HUES48 (cell line): Measurements from ENCODE around the gene AR.

Source experiments
- H3K27ac ChIP-seq: one replicate; pipeline ENCODE4 v1.7.0; 2013; ENCODE audit warnings: low read depth, low read length, inconsistent platforms
- H3K27me3 ChIP-seq: 2 replicates; pipeline ENCODE4 v1.6.1; 2013; ENCODE audit warnings: mild to moderate bottlenecking, low read length; ENCODE audit not compliant: control insufficient read depth, insufficient read depth
- H3K36me3 ChIP-seq: 2 replicates; pipeline ENCODE4 v1.6.1; 2013; ENCODE audit warnings: low read length; ENCODE audit not compliant: control insufficient read depth, insufficient read depth
- H3K4me1 ChIP-seq: 2 replicates; pipeline ENCODE4 v1.6.1; 2013; ENCODE audit warnings: mild to moderate bottlenecking, low read length; ENCODE audit not compliant: control insufficient read depth, insufficient read depth
- H3K4me3 ChIP-seq: 2 replicates; pipeline ENCODE4 v1.5.1; 2013; ENCODE audit warnings: mild to moderate bottlenecking, low read depth, low read length
- H3K9ac ChIP-seq: 2 replicates; pipeline ENCODE4 v1.6.1; 2013; ENCODE audit warnings: mild to moderate bottlenecking, low read depth, low read length, moderate library complexity
- H3K9me3 ChIP-seq: 2 replicates; pipeline ENCODE4 v1.6.1; 2013; ENCODE audit warnings: low read length; ENCODE audit not compliant: control insufficient read depth, insufficient read depth

Gene AR

GRCh38 chrX:67725471-67725870 lies 181.7 kb downstream of the AR start:
- Histone ChIP-seq H3K9me3 (peaks cover 58% of the 10 kb centered on the region), H3K4me3 (no peak overlapping the region), H3K27me3 (no peaks in the 10 kb centered on the region), H3K9ac (no peak overlapping the region), H3K4me1 (no peaks in the 10 kb centered on the region), H3K36me3 (peaks cover 14% of the 10 kb centered on the region), H3K27ac (no peak overlapping the region)

DNA sequence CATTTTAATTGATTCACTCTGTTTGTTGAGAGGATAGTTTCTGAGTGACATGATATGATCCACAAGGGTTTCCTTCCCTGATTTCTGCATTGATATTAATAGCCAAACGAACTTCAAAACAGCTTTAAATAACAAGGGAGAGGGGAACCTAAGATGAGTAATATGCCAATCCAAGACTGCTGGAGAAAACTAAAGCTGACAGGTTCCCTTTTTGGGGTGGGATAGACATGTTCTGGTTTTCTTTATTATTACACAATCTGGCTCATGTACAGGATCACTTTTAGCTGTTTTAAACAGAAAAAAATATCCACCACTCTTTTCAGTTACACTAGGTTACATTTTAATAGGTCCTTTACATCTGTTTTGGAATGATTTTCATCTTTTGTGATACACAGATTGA lies 182.2 kb downstream of the AR start:
- Histone ChIP-seq H3K27ac (no peak overlapping the region), H3K4me1 (no peaks in the 10 kb centered on the region), H3K9me3 (peaks cover 57% of the 10 kb centered on the region), H3K36me3 (peaks cover 8% of the 10 kb centered on the region; the same call in 1 of the 2 replicates), H3K9ac (no peak overlapping the region), H3K27me3 (no peaks in the 10 kb centered on the region), H3K4me3 (no peak overlapping the region)

- H3K4me1 ChIP-seq: no peaks in the 10 kb centered on the region
Observed at GRCh38 chrX:67727576-67727975, 183.8 kb downstream of the AR start.

DNA sequence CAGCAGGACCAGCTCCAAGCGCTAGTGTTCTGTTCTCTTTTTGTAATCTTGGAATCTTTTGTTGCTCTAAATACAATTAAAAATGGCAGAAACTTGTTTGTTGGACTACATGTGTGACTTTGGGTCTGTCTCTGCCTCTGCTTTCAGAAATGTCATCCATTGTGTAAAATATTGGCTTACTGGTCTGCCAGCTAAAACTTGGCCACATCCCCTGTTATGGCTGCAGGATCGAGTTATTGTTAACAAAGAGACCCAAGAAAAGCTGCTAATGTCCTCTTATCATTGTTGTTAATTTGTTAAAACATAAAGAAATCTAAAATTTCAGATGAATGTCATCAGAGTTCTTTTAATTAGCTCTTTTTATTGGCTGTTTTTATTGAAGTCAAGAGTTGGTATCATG lies 186.5 kb downstream of the AR start:
- Histone ChIP-seq H3K27ac (no peak overlapping the region), H3K4me3 (no peak overlapping the region), H3K27me3 (no peaks in the 10 kb centered on the region), H3K9me3 (peaks cover 62% of the 10 kb centered on the region), H3K4me1 (no peaks in the 10 kb centered on the region), H3K36me3 (0 out of 2 replicates have a peak, but pooled peaks cover 3% of the 10 kb centered on the region), H3K9ac (no peak overlapping the region)

More at GRCh38 chrX:67727576-67727975, 183.8 kb downstream of the AR start:
- no peak overlapping the region for H3K4me3 ChIP-seq
- no peak overlapping the region for H3K27ac ChIP-seq
- no peaks in the 10 kb centered on the region for H3K27me3 ChIP-seq
- no peak overlapping the region for H3K9ac ChIP-seq
- peaks cover 63% of the 10 kb centered on the region for H3K9me3 ChIP-seq
- peaks cover 7% of the 10 kb centered on the region; the same call in 1 of the 2 replicates for H3K36me3 ChIP-seq

DNA sequence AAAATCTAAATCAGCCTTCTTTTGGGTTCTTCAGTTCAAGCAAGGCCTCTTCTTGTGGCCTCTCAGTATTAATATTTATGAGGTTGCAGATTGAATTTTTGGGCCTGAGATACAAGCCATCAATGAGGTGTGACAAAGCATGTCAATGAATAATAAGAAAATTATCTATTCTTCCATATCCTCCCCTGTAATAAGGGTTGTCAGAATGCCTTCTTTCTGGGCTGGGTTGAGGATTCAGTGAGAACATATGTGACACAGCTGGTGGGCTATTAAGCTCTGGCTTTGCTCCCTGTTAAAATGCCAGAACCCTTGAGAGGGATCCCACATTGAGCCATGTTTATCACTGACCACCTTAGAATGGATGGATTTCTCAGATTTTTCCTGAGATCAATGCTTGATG lies 187.2 kb downstream of the AR start:
- H3K4me3 ChIP-seq: no peak overlapping the region
- H3K4me1 ChIP-seq: no peaks in the 10 kb centered on the region
- no peak overlapping the region for H3K27ac ChIP-seq
- peaks cover 59% of the 10 kb centered on the region for H3K9me3 ChIP-seq
- H3K27me3 ChIP-seq: no peaks in the 10 kb centered on the region
- no peaks in the 10 kb centered on the region for H3K36me3 ChIP-seq
- no peak overlapping the region for H3K9ac ChIP-seq

DNA sequence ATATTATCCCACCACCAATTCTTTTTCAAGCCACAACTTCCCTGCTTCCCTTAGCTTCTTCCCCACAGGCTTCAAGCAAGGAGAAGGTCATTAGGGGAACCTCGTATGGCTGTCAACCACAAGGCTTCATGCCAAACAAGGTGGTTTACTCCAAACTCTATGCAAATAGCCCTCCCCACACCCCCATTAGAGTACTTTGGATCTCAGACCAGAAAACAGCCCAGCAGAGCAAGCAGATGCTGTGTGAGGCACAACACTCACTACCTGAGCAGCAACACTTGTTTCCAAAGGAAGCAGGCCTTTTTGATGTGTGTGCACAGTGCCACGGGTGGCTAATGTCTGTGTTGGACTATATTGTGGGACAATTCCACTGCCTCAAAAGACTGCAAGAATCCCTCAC lies 189.0 kb downstream of the AR start:
- Histone ChIP-seq H3K9ac (no peak overlapping the region), H3K4me3 (no peak overlapping the region), H3K27me3 (no peaks in the 10 kb centered on the region), H3K27ac (no peak overlapping the region), H3K4me1 (no peaks in the 10 kb centered on the region), H3K36me3 (no peaks in the 10 kb centered on the region), H3K9me3 (peaks cover 48% of the 10 kb centered on the region)

GRCh38 chrX:67734111-67734753 lies 190.4 kb downstream of the AR start:
- Histone ChIP-seq H3K27me3 (no peaks in the 10 kb centered on the region), H3K36me3 (no peaks in the 10 kb centered on the region), H3K4me3 (no peak overlapping the region), H3K9me3 (peaks cover 52% of the 10 kb centered on the region), H3K4me1 (no peaks in the 10 kb centered on the region), H3K27ac (no peak overlapping the region), H3K9ac (no peak overlapping the region)

DNA sequence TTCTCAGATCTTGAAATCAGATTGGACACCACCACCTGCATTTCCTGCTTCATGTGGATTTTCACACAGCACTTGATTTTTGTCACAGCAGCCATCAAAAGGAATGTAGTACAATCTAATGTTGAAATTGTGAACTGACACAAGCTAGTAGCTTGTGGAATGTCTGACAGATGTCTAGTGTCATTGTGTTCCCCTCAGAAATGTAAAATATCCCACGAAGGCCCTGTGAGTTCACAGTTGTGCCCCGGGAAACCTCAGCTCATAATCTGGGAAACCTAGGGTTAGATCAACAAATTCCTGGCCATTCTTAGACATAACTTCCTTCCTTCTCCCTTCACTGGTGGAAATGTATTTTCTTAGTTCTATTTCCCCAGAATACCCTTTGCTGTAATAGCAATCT lies 205.7 kb downstream of the AR start:
- Histone ChIP-seq H3K9ac (no peak overlapping the region), H3K27ac (no peak overlapping the region), H3K4me3 (no peak overlapping the region), H3K27me3 (no peaks in the 10 kb centered on the region), H3K9me3 (peaks cover 32% of the 10 kb centered on the region), H3K4me1 (no peaks in the 10 kb centered on the region), H3K36me3 (no peaks in the 10 kb centered on the region)

DNA sequence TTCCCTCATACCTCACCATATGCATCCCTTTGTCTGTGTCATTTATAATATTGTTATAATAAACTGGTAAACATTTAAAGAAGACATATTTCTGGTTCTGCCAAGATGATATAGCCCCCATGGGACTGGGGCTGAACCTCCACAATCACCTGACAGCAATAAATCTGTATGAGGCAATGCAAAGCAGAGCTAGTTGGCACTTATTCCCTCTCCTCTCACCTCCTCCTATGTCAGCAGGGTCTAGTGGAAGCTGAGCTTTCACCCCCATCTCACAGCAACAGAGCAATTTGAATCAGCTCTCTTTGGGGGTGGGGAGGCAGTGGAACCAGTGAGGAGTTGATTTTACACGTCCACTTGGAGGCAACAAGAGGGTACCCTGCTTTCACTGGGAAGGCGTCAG lies 206.9 kb downstream of the AR start:
- Histone ChIP-seq H3K4me1 (no peaks in the 10 kb centered on the region), H3K9me3 (peaks cover 31% of the 10 kb centered on the region), H3K36me3 (no peaks in the 10 kb centered on the region), H3K27ac (no peak overlapping the region), H3K27me3 (no peaks in the 10 kb centered on the region), H3K4me3 (no peak overlapping the region), H3K9ac (no peak overlapping the region)

DNA sequence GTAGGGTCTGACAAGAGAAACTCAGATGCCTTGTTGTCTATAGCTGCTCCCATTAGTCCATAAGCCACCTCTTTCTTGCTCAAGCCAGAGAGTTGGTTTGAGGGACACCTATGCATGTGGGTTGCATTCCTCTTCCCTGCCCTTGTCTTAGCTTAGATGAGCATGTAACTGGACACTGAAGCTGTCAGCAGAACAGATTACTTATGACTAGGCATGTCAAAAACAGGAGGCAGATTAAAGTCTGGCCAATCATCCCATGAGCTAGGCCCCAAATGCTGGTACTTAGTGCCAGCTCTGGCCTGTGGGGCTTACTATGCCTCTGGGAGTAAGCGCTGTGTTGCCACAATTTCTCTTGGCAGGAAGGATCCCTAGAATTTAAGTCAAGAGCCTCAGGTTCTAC lies 215.2 kb downstream of the AR start:
- Histone ChIP-seq H3K27ac (no peak overlapping the region), H3K36me3 (no peaks in the 10 kb centered on the region), H3K9me3 (peaks cover 41% of the 10 kb centered on the region), H3K4me1 (no peaks in the 10 kb centered on the region), H3K27me3 (no peaks in the 10 kb centered on the region), H3K4me3 (no peak overlapping the region), H3K9ac (no peak overlapping the region)

DNA sequence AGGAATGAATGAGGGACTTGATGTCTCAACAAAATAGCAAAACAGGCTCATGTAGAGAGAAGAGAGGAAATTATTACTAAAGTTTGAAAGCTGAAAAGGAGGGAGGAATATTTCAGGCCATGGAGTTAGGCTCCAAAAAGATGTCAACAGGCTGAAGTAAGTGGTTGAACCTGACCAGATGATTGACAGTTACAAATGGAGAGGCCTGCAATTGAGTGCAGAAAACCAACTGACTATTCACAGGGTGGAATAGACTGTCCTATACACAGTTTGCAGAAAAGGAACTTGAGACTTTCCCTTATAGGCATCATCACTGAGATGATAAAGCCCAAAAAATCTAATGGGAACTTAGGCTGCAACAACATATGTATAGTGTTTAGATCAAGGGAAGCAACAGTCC lies 233.3 kb downstream of the AR start:
- no peak overlapping the region for H3K4me3 ChIP-seq
- no peak overlapping the region for H3K27ac ChIP-seq
- H3K9ac ChIP-seq: no peak overlapping the region
- H3K4me1 ChIP-seq: no peaks in the 10 kb centered on the region
- H3K9me3 ChIP-seq: peaks cover 34% of the 10 kb centered on the region
- no peaks in the 10 kb centered on the region for H3K27me3 ChIP-seq
- H3K36me3 ChIP-seq: no peaks in the 10 kb centered on the region
